ENCODE data around the gene BPIFB1. TPM values are rescaled to one million over a fixed set of nuclear protein-coding genes. Genes with fewer than 3 reads are reported as not detected.

BPIFB1 gene
- total RNA-seq, 5 donors from 2014 or later (not counting 1 experiment from before 2014, with no cell fraction given), result 0.16 to 0.76 TPM; not detected in 3

GRCh38 chr20:33308668-33309067, 25.7 kb downstream of the BPIFB1 start:
- Mint-ChIP-seq H3K9me3 (no peaks in the 10 kb centered on the region), H3K4me1 (no peaks in the 10 kb centered on the region), H3K27me3 (peaks cover 0 to 3% of the 10 kb centered on the region in 2 donors), H3K36me3 (no peaks in the 10 kb centered on the region), H3K27ac (no peak overlapping the region), H3K4me3 (no peak overlapping the region)
- ATAC-seq (replicated peaks in 1 of 4) (no peak), DNase-seq (no peak)
- Histone ChIP-seq H3K27me3 (replicated peaks in 1 of 2; ENCODE audit: control insufficient read depth in 2 of 2, extremely low read depth in 1 of 2, insufficient read depth in 2 of 2, low read length in 1 of 2) (peaks cover 0 to 14% of the 10 kb centered on the region in 2 experiments), H3K9me3 (no peaks in the 10 kb centered on the region), H3K27ac (ENCODE audit: low read length) (no peak overlapping the region), H3K36me3 (ENCODE audit: control insufficient read depth in 2 of 2, extremely low read depth in 1 of 2, insufficient read depth in 1 of 2, low read length in 1 of 2) (no peaks in the 10 kb centered on the region), H3K4me3 (ENCODE audit: control insufficient read depth in 1 of 2, extremely low read depth in 1 of 2, low read length in 1 of 2) (no peak overlapping the region), H3K4me1 (ENCODE audit: control insufficient read depth in 1 of 2, extremely low read depth in 1 of 2, insufficient read depth in 2 of 2, low read length in 2 of 2) (no peaks in the 10 kb centered on the region)
- ChIA-PET POLR2A (no interaction called here), CTCF (no interaction called here)
- WGBS (ENCODE audit: insufficient coverage), result no CpG with 5 or more reads among the region's 2 CpGs

GRCh38 chr20:33309631-33310030, 26.6 kb downstream of the BPIFB1 start:
- Histone ChIP-seq H3K4me3 (ENCODE audit: control insufficient read depth in 1 of 2, extremely low read depth in 1 of 2, low read length in 1 of 2) (no peak overlapping the region), H3K36me3 (ENCODE audit: control insufficient read depth in 2 of 2, extremely low read depth in 1 of 2, insufficient read depth in 1 of 2, low read length in 1 of 2) (no peaks in the 10 kb centered on the region), H3K27me3 (replicated peaks in 1 of 2; ENCODE audit: control insufficient read depth in 2 of 2, extremely low read depth in 1 of 2, insufficient read depth in 2 of 2, low read length in 1 of 2) (peaks cover 0 to 19% of the 10 kb centered on the region in 2 experiments), H3K27ac (ENCODE audit: low read length) (no peak overlapping the region), H3K4me1 (ENCODE audit: control insufficient read depth in 1 of 2, extremely low read depth in 1 of 2, insufficient read depth in 2 of 2, low read length in 2 of 2) (no peaks in the 10 kb centered on the region), H3K9me3 (no peaks in the 10 kb centered on the region)
- ATAC-seq (replicated peaks in 1 of 4) (no peak), DNase-seq (no peak)
- no peak overlapping the region for H3K4me3 Mint-ChIP-seq
- no peak overlapping the region for H3K27ac Mint-ChIP-seq
- no peaks in the 10 kb centered on the region for H3K9me3 Mint-ChIP-seq
- WGBS (ENCODE audit: insufficient coverage), result 78% methylated on average over 2 of the region's 2 CpGs
- POLR2A ChIA-PET, result no interaction called here
- CTCF ChIA-PET, result no interaction called here
- no peaks in the 10 kb centered on the region for H3K4me1 Mint-ChIP-seq
- peaks cover 0 to 3% of the 10 kb centered on the region in 2 donors for H3K27me3 Mint-ChIP-seq
- H3K36me3 Mint-ChIP-seq, result no peaks in the 10 kb centered on the region

GRCh38 chr20:33310327-33310899, 27.4 kb downstream of the BPIFB1 start:
- peaks cover 0 to 3% of the 10 kb centered on the region in 2 donors for H3K27me3 Mint-ChIP-seq
- H3K9me3 ChIP-seq, result no peaks in the 10 kb centered on the region
- H3K27me3 ChIP-seq (replicated peaks in 1 of 2; ENCODE audit: control insufficient read depth in 2 of 2, extremely low read depth in 1 of 2, insufficient read depth in 2 of 2, low read length in 1 of 2), result peaks cover 0 to 19% of the 10 kb centered on the region in 2 experiments
- no peaks in the 10 kb centered on the region for H3K36me3 ChIP-seq (ENCODE audit: control insufficient read depth in 2 of 2, extremely low read depth in 1 of 2, insufficient read depth in 1 of 2, low read length in 1 of 2)
- no peak overlapping the region for H3K4me3 ChIP-seq (ENCODE audit: control insufficient read depth in 1 of 2, extremely low read depth in 1 of 2, low read length in 1 of 2)
- CTCF ChIA-PET, result no interaction called here
- H3K4me3 Mint-ChIP-seq, result no peak overlapping the region
- H3K4me1 Mint-ChIP-seq, result no peaks in the 10 kb centered on the region
- no peaks in the 10 kb centered on the region for H3K9me3 Mint-ChIP-seq
- H3K27ac ChIP-seq (ENCODE audit: low read length), result no peak overlapping the region
- 74% methylated on average over 6 of the region's 6 CpGs for WGBS (ENCODE audit: insufficient coverage)
- POLR2A ChIA-PET, result no interaction called here
- ATAC-seq (replicated peaks in 1 of 4) (no peak), DNase-seq (no peak)
- no peaks in the 10 kb centered on the region for H3K4me1 ChIP-seq (ENCODE audit: control insufficient read depth in 1 of 2, extremely low read depth in 1 of 2, insufficient read depth in 2 of 2, low read length in 2 of 2)
- no peaks in the 10 kb centered on the region for H3K36me3 Mint-ChIP-seq
- no peak overlapping the region for H3K27ac Mint-ChIP-seq

GRCh38 chr20:33311011-33311410, 28.0 kb downstream of the BPIFB1 start:
- H3K4me3 ChIP-seq (ENCODE audit: control insufficient read depth in 1 of 2, extremely low read depth in 1 of 2, low read length in 1 of 2), result no peak overlapping the region
- no peaks in the 10 kb centered on the region for H3K36me3 ChIP-seq (ENCODE audit: control insufficient read depth in 2 of 2, extremely low read depth in 1 of 2, insufficient read depth in 1 of 2, low read length in 1 of 2)
- Mint-ChIP-seq H3K4me1 (no peaks in the 10 kb centered on the region), H3K36me3 (no peaks in the 10 kb centered on the region), H3K27me3 (peaks cover 0 to 3% of the 10 kb centered on the region in 2 donors), H3K27ac (no peak overlapping the region), H3K9me3 (no peaks in the 10 kb centered on the region), H3K4me3 (no peak overlapping the region)
- DNase-seq (no peak), ATAC-seq (replicated peaks in 1 of 4) (no peak)
- H3K27me3 ChIP-seq (replicated peaks in 1 of 2; ENCODE audit: control insufficient read depth in 2 of 2, extremely low read depth in 1 of 2, insufficient read depth in 2 of 2, low read length in 1 of 2), result peaks cover 0 to 24% of the 10 kb centered on the region in 2 experiments
- ChIA-PET CTCF (no interaction called here), POLR2A (no interaction called here)
- 70% methylated on average over 8 of the region's 8 CpGs for WGBS (ENCODE audit: insufficient coverage)
- no peak overlapping the region for H3K27ac ChIP-seq (ENCODE audit: low read length)
- H3K9me3 ChIP-seq, result no peaks in the 10 kb centered on the region
- H3K4me1 ChIP-seq (ENCODE audit: control insufficient read depth in 1 of 2, extremely low read depth in 1 of 2, insufficient read depth in 2 of 2, low read length in 2 of 2), result no peaks in the 10 kb centered on the region

DNA sequence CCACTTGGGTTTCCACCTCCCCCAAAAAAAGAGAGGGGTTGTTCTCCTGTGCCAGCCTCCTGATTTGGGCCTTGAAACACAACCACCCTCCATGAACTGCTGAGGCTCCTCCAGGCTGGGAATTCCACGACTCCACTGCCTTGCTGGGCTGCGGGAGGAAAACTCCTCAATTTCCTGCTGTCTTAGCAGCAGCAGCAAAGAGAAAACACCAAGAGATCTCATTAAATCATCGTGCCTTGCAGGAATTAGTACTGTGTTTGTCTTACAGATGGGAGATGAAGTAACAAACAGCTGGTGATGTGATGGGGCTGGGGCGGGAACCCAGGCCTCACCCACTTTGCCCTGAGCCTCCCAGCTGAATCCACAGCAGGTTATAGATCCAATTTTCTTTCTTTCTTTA, 29.0 kb downstream of the BPIFB1 start:
- peaks cover 0 to 3% of the 10 kb centered on the region in 2 donors for H3K27me3 Mint-ChIP-seq
- POLR2A ChIA-PET, result no interaction called here
- no peak for DNase-seq
- H3K9me3 ChIP-seq, result no peaks in the 10 kb centered on the region
- no peaks in the 10 kb centered on the region for H3K36me3 Mint-ChIP-seq
- no peaks in the 10 kb centered on the region for H3K4me1 ChIP-seq (ENCODE audit: control insufficient read depth in 1 of 2, extremely low read depth in 1 of 2, insufficient read depth in 2 of 2, low read length in 2 of 2)
- H3K27ac ChIP-seq (ENCODE audit: low read length), result no peak overlapping the region
- no peaks in the 10 kb centered on the region for H3K4me1 Mint-ChIP-seq
- no peak overlapping the region for H3K4me3 Mint-ChIP-seq
- H3K9me3 Mint-ChIP-seq, result no peaks in the 10 kb centered on the region
- peaks cover 0 to 29% of the 10 kb centered on the region in 2 experiments for H3K27me3 ChIP-seq (replicated peaks in 1 of 2; ENCODE audit: control insufficient read depth in 2 of 2, extremely low read depth in 1 of 2, insufficient read depth in 2 of 2, low read length in 1 of 2)
- H3K27ac Mint-ChIP-seq, result no peak overlapping the region
- no CpG with 5 or more reads among the region's 4 CpGs for WGBS (ENCODE audit: insufficient coverage)
- no peaks in the 10 kb centered on the region for H3K36me3 ChIP-seq (ENCODE audit: control insufficient read depth in 2 of 2, extremely low read depth in 1 of 2, insufficient read depth in 1 of 2, low read length in 1 of 2)
- CTCF ChIA-PET, result no interaction called here
- no peak for ATAC-seq (replicated peaks in 1 of 4)
- no peak overlapping the region for H3K4me3 ChIP-seq (ENCODE audit: control insufficient read depth in 1 of 2, extremely low read depth in 1 of 2, low read length in 1 of 2)

- H3K4me3 ChIP-seq (ENCODE audit: control insufficient read depth in 1 of 2, extremely low read depth in 1 of 2, low read length in 1 of 2), result no peak overlapping the region
- Mint-ChIP-seq H3K9me3 (no peaks in the 10 kb centered on the region), H3K4me3 (no peak overlapping the region), H3K4me1 (no peaks in the 10 kb centered on the region), H3K27ac (no peak overlapping the region), H3K36me3 (no peaks in the 10 kb centered on the region), H3K27me3 (peaks cover 3 to 5% of the 10 kb centered on the region in 2 donors)
- WGBS (ENCODE audit: insufficient coverage), result 89% methylated on average over 6 of the region's 11 CpGs
- no peak overlapping the region for H3K27ac ChIP-seq (ENCODE audit: low read length)
- ChIA-PET POLR2A (no interaction called here), CTCF (no interaction called here)
- peaks cover 0 to 35% of the 10 kb centered on the region in 2 experiments for H3K27me3 ChIP-seq (replicated peaks in 1 of 2; ENCODE audit: control insufficient read depth in 2 of 2, extremely low read depth in 1 of 2, insufficient read depth in 2 of 2, low read length in 1 of 2)
- DNase-seq, result no peak
- no peaks in the 10 kb centered on the region for H3K9me3 ChIP-seq
- no peaks in the 10 kb centered on the region for H3K36me3 ChIP-seq (ENCODE audit: control insufficient read depth in 2 of 2, extremely low read depth in 1 of 2, insufficient read depth in 1 of 2, low read length in 1 of 2)
- H3K4me1 ChIP-seq (ENCODE audit: control insufficient read depth in 1 of 2, extremely low read depth in 1 of 2, insufficient read depth in 2 of 2, low read length in 2 of 2), result no peaks in the 10 kb centered on the region
- no peak for ATAC-seq (replicated peaks in 1 of 4)
These were observed 29.6 kb downstream of the BPIFB1 start for GRCh38 chr20:33312583-33312982.

Data from T-cell (primary cell).